Measurements from ENCODE around the gene BRIP1. TPM values are rescaled to one million over a fixed set of nuclear protein-coding genes. Genes with fewer than 3 reads are reported as not detected.
"Not testable (repeated sequence)": the region's sequence is repeated elsewhere in the genome, so short reads cannot be mapped to it uniquely, and the experiment has no call there.

BRIP1 gene
- total RNA-seq, 1 donor from 2014 or later, result 7.1 TPM

GRCh38 chr17:61803796-61804195 is 59.5 kb downstream of the BRIP1 start:
- no peak for DNase-seq (ENCODE audit: low read depth, low spot score)

- DNase-seq (ENCODE audit: low read depth, low spot score), result no peak
These were observed 60.1 kb downstream of the BRIP1 start for GRCh38 chr17:61803216-61803615.

- DNase-seq (ENCODE audit: low read depth, low spot score), result no peak
These were observed 63.4 kb downstream of the BRIP1 start for GRCh38 chr17:61799812-61800484.

DNA sequence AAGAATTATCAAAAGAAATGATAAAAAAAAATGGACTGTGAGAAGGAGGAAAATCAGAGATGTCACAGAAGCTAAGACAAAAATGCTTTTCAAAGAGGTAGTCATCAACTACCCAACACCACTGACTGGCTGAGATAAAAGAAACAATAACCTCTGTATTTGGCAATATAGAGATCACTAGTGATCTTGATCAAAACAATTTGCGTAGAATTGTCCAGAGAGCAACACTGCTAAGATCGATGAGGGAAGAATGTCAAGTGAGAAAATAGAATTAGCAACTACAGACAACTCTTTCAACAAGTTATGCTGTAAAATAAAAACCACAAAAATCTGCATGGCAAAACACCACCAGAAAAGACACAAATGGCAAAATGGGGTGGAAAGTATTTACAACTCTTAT is 66.0 kb downstream of the BRIP1 start:
- DNase-seq (ENCODE audit: low read depth, low spot score), result no peak

DNA sequence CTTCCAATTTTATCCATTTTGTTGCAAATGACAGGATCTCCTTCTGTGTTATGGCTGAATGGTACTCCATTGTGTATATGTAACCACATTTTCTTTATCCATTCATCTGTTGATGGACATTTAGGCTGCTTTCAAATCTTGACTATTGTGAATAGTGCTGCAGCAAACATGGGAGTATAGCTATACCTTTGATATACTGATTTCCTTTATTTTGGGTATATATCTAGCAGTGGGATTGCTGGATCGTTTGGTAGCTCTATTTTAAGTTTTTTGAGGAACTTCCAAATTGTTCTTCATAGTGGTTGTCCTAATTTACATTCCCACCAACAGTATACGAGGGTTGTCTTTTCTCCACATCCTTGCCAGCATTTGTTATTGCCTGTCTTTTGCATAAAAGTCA is 67.8 kb downstream of the BRIP1 start:
- DNase-seq (ENCODE audit: low read depth, low spot score), result no peak

- no peak for DNase-seq (ENCODE audit: low read depth, low spot score)
These were observed 68.5 kb downstream of the BRIP1 start for GRCh38 chr17:61794792-61795191.

DNA sequence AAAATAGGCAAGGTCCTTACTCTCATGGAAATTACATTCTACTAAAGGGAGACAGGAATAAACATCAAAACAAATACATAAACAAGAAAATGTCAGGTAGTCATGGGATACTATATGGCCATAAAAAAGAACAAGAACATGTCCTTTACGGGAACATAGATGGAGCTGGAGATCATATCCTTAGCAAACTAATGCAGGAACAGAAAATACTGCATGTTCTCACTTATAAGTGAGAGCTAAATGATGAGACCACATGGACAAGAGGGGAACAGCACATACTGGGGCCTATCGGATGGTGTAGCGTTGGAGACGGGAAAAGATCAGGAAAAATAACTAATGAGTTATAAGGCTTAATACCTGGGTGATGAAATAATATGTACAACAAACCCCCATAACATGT is 69.1 kb downstream of the BRIP1 start:
- DNase-seq (ENCODE audit: low read depth, low spot score), result no peak

- DNase-seq (ENCODE audit: low read depth, low spot score), result no peak
These were observed 69.8 kb downstream of the BRIP1 start for GRCh38 chr17:61793565-61793964.

DNA sequence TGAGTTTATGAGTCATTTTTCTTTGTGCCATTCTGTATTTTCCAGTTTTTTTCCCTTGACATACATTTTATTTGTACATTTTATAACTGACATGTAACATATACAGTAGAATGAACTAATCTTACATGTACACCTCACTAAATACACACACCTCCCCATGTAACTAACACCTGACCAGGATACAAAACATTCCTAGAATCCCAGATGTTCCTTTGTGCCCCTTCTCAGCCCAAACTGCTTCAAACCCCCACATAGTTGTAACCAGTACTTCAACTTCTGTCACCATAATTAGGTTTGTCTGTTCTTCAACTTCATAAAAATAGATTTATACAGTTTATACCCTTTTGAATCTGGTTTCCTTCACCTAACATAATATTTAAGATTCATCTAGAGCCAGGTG is 73.5 kb downstream of the BRIP1 start:
- no peak for DNase-seq (ENCODE audit: low read depth, low spot score)

- DNase-seq (ENCODE audit: low read depth, low spot score), result no peak
These were observed 77.2 kb downstream of the BRIP1 start for GRCh38 chr17:61786088-61786487.

- no peak for DNase-seq (ENCODE audit: low read depth, low spot score)
These were observed 78.8 kb downstream of the BRIP1 start for GRCh38 chr17:61784510-61784909.

GRCh38 chr17:61783556-61784304 is 79.6 kb downstream of the BRIP1 start:
- DNase-seq (ENCODE audit: low read depth, low spot score), result no peak

DNA sequence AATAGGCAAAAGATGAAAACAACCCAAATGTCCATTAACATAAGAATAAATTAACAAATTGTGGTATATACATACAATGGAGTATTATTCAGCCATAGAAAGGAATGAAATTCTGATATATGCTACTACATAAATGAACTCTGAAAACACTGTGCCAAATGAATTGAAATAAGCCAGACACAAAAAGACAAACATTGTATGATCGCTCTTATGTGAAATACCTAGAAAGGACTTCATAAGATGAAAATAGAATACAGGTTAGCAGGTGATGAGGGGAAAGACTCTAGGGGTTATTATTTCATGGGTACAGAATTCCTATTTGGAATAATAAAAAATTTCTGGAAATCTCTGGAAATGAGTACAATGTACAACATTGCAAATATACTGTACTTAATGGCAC is 80.2 kb downstream of the BRIP1 start:
- DNase-seq (ENCODE audit: low read depth, low spot score), result no peak

DNA sequence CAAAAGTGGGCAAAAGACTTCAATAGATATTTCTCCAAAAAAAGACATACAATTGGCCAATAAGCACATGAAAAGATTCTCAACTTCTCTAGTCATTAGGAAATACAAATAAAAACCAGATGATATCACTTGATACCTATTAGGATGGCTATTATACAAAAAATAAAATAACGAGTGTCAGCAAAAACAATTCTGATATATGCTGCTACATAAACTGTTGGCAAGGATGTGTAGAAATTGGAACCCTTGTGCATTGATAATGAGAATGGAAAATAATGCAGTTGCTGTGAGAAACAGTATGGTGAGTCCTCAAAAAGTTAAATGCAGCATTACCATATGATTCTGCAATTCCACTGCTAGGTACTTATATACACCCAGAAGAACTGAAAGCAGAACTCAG is 80.6 kb downstream of the BRIP1 start:
- DNase-seq (ENCODE audit: low read depth, low spot score), result no peak

DNA sequence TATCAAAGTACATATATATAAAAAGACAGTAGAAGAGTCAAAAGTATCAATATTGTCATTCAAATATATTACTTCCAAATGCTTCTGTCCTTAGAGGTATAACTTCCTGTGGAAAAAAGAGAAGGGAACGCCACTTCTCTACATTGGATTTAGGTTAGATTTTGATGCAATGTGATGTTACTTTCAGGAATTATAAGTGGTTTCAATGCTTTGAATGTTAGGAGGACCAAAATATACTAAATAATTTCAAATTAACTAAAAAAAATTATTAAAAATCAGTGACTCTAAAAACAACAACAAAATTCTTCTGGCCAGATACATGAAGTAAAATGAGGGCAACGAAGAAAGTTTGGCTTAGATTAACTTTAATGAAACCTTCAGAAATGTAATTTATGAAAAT is 88.0 kb downstream of the BRIP1 start:
- DNase-seq (ENCODE audit: low read depth, low spot score), result no peak

DNA sequence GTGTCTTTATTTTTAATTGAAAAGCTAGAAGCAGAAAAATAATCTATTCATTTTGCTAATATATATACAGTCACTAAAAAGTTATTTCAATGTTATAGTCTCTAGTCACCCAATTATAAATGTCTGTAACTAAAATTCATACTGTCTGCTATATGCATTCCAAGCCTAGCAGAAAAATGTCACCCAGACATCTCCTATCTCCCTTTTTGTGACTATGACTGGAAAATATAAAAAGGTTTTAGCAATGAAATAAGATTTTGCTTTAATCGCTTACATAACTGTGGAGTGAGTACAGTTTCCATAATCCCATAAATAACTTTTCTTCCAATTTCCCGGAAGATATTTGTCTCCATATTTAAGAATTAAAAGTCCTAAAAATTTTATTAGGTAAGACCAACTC is 88.6 kb downstream of the BRIP1 start:
- no peak for DNase-seq (ENCODE audit: low read depth, low spot score)

GRCh38 chr17:61774087-61774486 is 89.2 kb downstream of the BRIP1 start:
- DNase-seq (ENCODE audit: low read depth, low spot score), result not testable (repeated sequence)

- no peak for DNase-seq (ENCODE audit: low read depth, low spot score)
These were observed 92.4 kb downstream of the BRIP1 start for GRCh38 chr17:61770752-61771533.

GRCh38 chr17:61770043-61770442 is 93.3 kb downstream of the BRIP1 start:
- DNase-seq (ENCODE audit: low read depth, low spot score), result no peak

- DNase-seq (ENCODE audit: low read depth, low spot score), result no peak
These were observed 94.9 kb downstream of the BRIP1 start for GRCh38 chr17:61768405-61768804.

- no peak for DNase-seq (ENCODE audit: low read depth, low spot score)
These were observed 96.8 kb downstream of the BRIP1 start for GRCh38 chr17:61766520-61766919.

GRCh38 chr17:61764846-61765245 is 98.5 kb downstream of the BRIP1 start:
- DNase-seq (ENCODE audit: low read depth, low spot score), result no peak

Measured in pulmonary artery endothelial cell (primary cell).